ENCODE results near the gene KSR2. TPM values are rescaled to one million over a fixed set of nuclear protein-coding genes. Genes with fewer than 3 reads are reported as not detected.

KSR2 gene
- total RNA-seq, 1 donor from 2014 or later: 0.69 TPM

GRCh38 chr12:117903110-117903840 lies 65.5 kb downstream of the KSR2 start:
- no peak for TF ChIP-seq CTCF (IDR thresholded peaks at IDR 0.05; ENCODE audit: unreplicated experiment)
- DNase-seq (ENCODE audit: low spot score in 2 of 2, unreplicated experiment in 2 of 2): no peak
- no peaks in the 10 kb centered on the region for H3K36me3 Mint-ChIP-seq
- no peak overlapping the region for H3K27ac Mint-ChIP-seq
- H3K4me1 Mint-ChIP-seq: no peaks in the 10 kb centered on the region
- no peak overlapping the region for H3K4me3 Mint-ChIP-seq
- H3K9me3 Mint-ChIP-seq: peaks cover 8% of the 10 kb centered on the region
- peaks cover 16% of the 10 kb centered on the region for H3K27me3 Mint-ChIP-seq (ENCODE audit: low read depth)

- Mint-ChIP-seq H3K36me3 (no peaks in the 10 kb centered on the region), H3K27me3 (ENCODE audit: low read depth) (peaks cover 6% of the 10 kb centered on the region), H3K4me3 (no peak overlapping the region)
These were observed 67.2 kb downstream of the KSR2 start for GRCh38 chr12:117901631-117902030.

GRCh38 chr12:117900561-117900960 lies 68.2 kb downstream of the KSR2 start:
- Mint-ChIP-seq H3K4me1 (no peaks in the 10 kb centered on the region), H3K36me3 (no peaks in the 10 kb centered on the region), H3K4me3 (no peak overlapping the region), H3K27me3 (ENCODE audit: low read depth) (peaks cover 2% of the 10 kb centered on the region), H3K27ac (no peak overlapping the region), H3K9me3 (peaks cover 8% of the 10 kb centered on the region)
- no peak for TF ChIP-seq CTCF (IDR thresholded peaks at IDR 0.05; ENCODE audit: unreplicated experiment)
- no peak for DNase-seq (ENCODE audit: low spot score in 2 of 2, unreplicated experiment in 2 of 2)

More at GRCh38 chr12:117901631-117902030, 67.2 kb downstream of the KSR2 start:
- H3K4me1 Mint-ChIP-seq: no peaks in the 10 kb centered on the region
- peaks cover 8% of the 10 kb centered on the region for H3K9me3 Mint-ChIP-seq
- no peak overlapping the region for H3K27ac Mint-ChIP-seq
- DNase-seq (ENCODE audit: low spot score in 2 of 2, unreplicated experiment in 2 of 2): no peak
- TF ChIP-seq CTCF (IDR thresholded peaks at IDR 0.05; ENCODE audit: unreplicated experiment): no peak

GRCh38 chr12:117897372-117898161 lies 71.2 kb downstream of the KSR2 start:
- peaks cover 3% of the 10 kb centered on the region for H3K27me3 Mint-ChIP-seq (ENCODE audit: low read depth)
- no peak overlapping the region for H3K4me3 Mint-ChIP-seq
- DNase-seq (ENCODE audit: low spot score in 2 of 2, unreplicated experiment in 2 of 2): no peak
- H3K36me3 Mint-ChIP-seq: no peaks in the 10 kb centered on the region
- no peak overlapping the region for H3K27ac Mint-ChIP-seq
- peaks cover 8% of the 10 kb centered on the region for H3K9me3 Mint-ChIP-seq
- H3K4me1 Mint-ChIP-seq: no peaks in the 10 kb centered on the region
- TF ChIP-seq CTCF (IDR thresholded peaks at IDR 0.05; ENCODE audit: unreplicated experiment): no peak

GRCh38 chr12:117896009-117896408 lies 72.8 kb downstream of the KSR2 start:
- H3K9me3 Mint-ChIP-seq: peaks cover 8% of the 10 kb centered on the region

More at GRCh38 chr12:117896009-117896408, 72.8 kb downstream of the KSR2 start:
- Mint-ChIP-seq H3K4me1 (no peaks in the 10 kb centered on the region), H3K36me3 (no peaks in the 10 kb centered on the region), H3K4me3 (no peak overlapping the region), H3K27ac (no peak overlapping the region), H3K27me3 (ENCODE audit: low read depth) (peaks cover 5% of the 10 kb centered on the region)
- TF ChIP-seq CTCF (IDR thresholded peaks at IDR 0.05; ENCODE audit: unreplicated experiment): no peak
- no peak for DNase-seq (ENCODE audit: low spot score in 2 of 2, unreplicated experiment in 2 of 2)
